Uterus (tissue), 2 donors: ENCODE measurements around the gene SNX10.

Experiments used
- POLR2A ChIP-seq, 2 donors: fragments of 450-650 bp; IDR thresholded peaks; one replicate each; pipeline ENCODE4 v1.6.1; 2016; ENCODE audit warnings: antibody characterized with exemption in 2 of 2, mild to moderate bottlenecking in 1 of 2, moderate library complexity in 1 of 2
- TF ChIP-seq, protein P1 (sequence below), 4 experiments: fragments of 200-600 bp in 2 of 4; fragments of 450-650 bp in 2 of 4; sonication (generic) in 2 of 4; IDR thresholded peaks; one replicate each; pipeline ENCODE4 v1.5.1; 2016 to 2019; ENCODE audit warnings: antibody characterized with exemption in 4 of 4, mild to moderate bottlenecking in 2 of 4, moderate library complexity in 1 of 4

DNA sequence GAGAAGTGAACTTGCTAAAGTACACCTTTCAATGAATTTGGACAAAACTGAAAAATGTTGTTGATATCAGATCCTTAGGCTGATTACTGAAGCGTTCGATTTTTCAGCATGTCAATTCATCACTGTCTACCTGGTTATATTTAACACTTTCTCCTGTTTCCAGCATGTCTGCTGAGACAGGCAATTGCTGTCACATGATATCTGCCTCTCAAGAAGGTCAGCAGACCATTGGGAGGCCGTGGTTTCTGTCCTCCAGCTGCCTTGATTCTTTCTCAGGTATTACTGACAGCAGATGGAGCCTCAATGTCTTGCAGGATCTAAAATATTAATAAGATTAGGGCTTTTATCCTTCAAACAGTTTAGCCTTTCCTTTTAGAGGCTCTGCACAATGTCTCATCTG is 127.5 kb downstream of the SNX10 start:
- TF ChIP-seq, protein P1, sequence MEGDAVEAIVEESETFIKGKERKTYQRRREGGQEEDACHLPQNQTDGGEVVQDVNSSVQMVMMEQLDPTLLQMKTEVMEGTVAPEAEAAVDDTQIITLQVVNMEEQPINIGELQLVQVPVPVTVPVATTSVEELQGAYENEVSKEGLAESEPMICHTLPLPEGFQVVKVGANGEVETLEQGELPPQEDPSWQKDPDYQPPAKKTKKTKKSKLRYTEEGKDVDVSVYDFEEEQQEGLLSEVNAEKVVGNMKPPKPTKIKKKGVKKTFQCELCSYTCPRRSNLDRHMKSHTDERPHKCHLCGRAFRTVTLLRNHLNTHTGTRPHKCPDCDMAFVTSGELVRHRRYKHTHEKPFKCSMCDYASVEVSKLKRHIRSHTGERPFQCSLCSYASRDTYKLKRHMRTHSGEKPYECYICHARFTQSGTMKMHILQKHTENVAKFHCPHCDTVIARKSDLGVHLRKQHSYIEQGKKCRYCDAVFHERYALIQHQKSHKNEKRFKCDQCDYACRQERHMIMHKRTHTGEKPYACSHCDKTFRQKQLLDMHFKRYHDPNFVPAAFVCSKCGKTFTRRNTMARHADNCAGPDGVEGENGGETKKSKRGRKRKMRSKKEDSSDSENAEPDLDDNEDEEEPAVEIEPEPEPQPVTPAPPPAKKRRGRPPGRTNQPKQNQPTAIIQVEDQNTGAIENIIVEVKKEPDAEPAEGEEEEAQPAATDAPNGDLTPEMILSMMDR (IDR thresholded peaks at IDR 0.05), result no peak
- TF ChIP-seq POLR2A (IDR thresholded peaks at IDR 0.05), result no peak
